ENCODE measurements around the gene AQP5.

AQP5 gene

GRCh38 chr12:49951411-49952240 is 10.0 kb upstream of the AQP5 start:
- no peak for DNase-seq

- DNase-seq = no peak
These were observed 9.1 kb upstream of the AQP5 start for GRCh38 chr12:49952391-49953055.

- no peak for DNase-seq
These were observed 8.5 kb upstream of the AQP5 start for GRCh38 chr12:49953151-49953550.

- DNase-seq = no peak
These were observed 7.5 kb upstream of the AQP5 start for GRCh38 chr12:49953961-49954846.

- no peak for DNase-seq
These were observed 6.5 kb upstream of the AQP5 start for GRCh38 chr12:49954863-49955830.

DNA sequence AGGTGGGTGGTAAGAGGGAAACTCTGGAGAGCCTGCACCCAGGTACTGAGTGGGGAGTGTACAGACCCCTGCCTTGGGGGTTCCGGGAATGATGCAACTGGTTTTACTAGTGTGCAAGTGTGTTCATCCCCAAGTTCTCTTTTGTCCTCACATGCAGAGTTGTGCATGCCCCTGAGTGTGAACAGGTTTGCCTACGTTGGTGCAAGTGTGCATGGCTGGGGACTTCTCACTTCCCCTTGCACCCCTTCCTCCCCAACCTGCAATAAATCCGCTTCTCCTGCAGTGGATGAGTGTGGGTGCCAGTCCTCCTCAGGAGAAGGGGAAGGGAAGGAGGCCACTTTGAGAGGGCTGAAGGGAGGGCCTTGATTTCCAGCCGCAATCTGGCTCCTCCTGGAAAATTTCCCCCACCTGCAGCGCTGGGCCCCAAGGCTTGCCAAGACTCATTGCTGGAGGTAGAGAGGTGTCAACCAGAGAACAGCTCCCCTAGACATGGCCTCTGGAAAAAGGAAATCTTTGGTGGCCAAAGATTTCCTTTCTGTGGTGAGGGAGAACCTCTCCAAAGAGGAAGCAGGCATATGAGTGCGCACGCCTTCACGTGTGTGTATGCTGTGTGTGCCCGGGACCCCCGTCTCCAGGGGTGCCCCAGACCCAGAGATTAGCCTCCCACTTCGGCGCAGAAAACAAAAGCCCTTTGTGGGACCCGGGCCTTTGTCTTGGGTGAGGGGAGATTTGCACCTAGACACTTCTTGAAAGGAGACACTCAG is 5.6 kb upstream of the AQP5 start:
- no peak for DNase-seq

- no peak for DNase-seq
These were observed 4.8 kb upstream of the AQP5 start for GRCh38 chr12:49956663-49957569.

GRCh38 chr12:49957570-49957967 is 4.1 kb upstream of the AQP5 start:
- DNase-seq = no peak

- no peak for DNase-seq
These were observed 1.8 kb upstream of the AQP5 start for GRCh38 chr12:49959685-49960473.

DNA sequence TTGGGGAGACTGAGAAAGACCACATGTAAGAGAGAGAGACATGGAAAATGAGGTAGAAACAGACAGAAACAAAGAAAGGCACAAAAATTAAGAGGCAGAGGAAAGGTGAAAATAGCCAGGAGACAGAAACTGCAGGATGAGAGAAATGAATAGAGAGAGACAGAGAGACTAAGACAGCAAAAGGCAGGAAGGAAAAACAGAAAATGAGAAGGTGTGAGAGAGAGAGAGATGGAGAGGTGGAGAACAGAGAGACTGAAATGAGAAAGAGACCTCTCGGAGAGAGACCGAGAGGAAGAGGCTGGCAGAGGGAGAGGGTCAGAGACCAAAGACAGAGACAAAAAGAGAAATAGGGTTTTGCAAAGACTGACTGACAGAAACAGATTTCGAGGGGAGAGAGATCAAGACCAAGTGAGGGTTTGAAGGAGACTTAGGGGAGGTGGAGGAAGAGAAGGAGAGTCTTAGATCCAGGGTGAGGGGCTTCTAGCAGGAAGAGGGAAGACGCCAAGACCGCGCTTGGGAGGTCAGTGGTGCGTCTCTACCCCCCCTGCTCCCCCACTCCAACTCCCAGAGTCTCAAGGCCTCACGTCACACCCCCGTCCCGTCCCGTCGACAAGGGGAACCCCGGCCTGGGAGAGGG is 1.1 kb upstream of the AQP5 start:
- no peak for DNase-seq

DNA sequence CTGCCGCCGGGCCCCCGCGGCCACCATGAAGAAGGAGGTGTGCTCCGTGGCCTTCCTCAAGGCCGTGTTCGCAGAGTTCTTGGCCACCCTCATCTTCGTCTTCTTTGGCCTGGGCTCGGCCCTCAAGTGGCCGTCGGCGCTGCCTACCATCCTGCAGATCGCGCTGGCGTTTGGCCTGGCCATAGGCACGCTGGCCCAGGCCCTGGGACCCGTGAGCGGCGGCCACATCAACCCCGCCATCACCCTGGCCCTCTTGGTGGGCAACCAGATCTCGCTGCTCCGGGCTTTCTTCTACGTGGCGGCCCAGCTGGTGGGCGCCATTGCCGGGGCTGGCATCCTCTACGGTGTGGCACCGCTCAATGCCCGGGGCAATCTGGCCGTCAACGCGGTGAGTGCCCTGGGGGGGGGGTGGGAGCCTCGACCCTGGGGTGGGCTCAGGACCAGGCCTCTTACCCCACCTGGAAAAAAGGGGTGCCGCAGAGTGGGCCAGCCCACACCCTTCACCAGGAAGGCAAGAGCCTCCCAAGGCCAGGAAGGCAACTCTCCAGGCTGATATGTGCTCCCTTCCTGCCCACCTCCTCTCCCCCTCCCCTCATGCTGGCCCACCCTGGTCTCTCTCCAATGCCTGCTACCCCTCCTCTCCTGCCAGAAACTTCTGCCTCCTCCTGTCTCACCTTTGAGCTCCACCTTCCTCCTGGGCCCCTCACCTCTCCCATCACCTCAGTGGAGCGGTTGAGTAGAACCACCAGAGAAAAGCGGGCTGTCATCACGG is 507 bp downstream of the AQP5 start:
- no peak for DNase-seq

DNA sequence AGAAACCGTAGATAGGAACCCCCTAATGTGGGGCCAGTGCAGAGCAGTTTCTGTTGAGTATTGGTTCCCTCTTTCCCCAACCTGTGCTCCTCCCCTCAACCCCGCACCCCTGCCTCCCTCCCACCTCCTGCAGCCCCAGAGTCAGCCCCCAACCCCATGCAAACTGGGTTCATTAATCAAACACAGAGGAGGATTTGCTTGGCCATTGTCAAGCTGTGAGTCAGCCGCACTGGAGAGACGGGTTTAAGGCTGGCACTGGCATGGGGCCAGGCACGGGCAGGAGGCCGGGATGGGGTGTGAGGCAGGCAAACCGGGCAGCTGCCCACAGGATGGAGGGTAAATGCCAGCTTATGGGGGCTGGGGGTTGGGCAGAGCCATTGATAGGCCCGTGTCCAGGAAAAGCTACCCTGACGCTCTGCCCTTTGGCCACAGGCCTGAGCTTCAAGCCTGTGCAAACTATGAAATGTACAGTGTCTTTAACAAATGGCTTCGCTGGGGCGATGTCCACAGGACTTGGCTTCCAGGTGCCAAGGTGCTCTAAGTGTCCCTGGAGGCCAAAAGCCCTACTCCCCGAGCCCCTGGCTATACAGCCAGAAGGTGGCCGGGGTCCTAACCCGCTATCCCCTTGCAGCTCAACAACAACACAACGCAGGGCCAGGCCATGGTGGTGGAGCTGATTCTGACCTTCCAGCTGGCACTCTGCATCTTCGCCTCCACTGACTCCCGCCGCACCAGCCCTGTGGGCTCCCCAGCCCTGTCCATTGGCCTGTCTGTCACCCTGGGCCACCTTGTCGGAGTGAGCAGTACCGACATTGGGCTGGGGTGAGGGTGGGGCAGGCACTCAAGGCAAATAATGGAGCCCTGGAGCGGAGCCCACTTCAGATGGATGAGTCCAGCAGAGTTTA is 1.4 kb downstream of the AQP5 start:
- DNase-seq = peak; percentile 68

GRCh38 chr12:49963976-49964815 is 2.5 kb downstream of the AQP5 start:
- no peak for DNase-seq

DNA sequence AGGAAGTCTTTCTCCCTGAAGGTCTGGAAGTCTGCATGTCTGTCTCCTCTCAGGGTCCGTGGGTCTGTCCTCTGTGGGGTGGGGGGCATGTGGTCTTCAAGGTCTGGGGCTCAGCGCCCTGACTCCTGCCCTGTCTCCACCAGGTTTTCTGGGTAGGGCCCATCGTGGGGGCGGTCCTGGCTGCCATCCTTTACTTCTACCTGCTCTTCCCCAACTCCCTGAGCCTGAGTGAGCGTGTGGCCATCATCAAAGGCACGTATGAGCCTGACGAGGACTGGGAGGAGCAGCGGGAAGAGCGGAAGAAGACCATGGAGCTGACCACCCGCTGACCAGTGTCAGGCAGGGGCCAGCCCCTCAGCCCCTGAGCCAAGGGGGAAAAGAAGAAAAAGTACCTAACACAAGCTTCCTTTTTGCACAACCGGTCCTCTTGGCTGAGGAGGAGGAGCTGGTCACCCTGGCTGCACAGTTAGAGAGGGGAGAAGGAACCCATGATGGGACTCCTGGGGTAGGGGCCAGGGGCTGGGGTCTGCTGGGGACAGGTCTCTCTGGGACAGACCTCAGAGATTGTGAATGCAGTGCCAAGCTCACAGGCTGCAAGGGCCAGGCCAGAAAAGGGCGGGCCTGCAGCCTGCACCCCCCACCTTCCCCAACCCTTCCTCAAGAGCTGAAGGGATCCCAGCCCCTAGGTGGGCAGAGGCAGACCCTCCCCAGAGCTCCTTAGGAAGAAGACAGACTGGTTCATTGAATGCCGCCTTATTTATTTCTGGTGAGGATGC is 3.4 kb downstream of the AQP5 start:
- no peak for DNase-seq

DNA sequence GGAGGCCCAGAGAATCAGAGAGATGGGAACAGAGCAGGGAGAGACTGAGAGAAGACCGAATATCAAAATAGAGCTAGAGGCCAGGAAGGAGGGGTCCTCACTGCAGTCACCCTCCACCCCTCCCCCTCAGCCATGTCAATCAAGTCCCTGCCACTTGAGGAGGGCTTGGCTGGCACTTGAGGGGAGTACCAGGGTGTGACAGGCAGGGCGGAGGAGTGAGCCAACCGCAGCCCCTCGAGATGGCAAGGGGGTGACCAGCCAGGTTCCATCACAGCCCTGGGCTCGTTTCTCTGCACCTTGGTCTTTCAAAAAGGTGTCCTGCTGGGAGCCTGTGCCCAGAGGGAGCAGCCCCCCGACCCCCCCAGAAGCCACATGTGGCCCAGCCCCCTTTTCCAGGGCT is 4.2 kb downstream of the AQP5 start:
- DNase-seq = no peak

All from DMS153 (cell line).